ENCODE data around the gene JPH3. TPM values are rescaled to one million over a fixed set of nuclear protein-coding genes. Genes with fewer than 3 reads are reported as not detected.

The JPH3 gene
- total RNA-seq, 6 donors from 2014 or later, result 0.24 TPM; not detected in 5

DNA sequence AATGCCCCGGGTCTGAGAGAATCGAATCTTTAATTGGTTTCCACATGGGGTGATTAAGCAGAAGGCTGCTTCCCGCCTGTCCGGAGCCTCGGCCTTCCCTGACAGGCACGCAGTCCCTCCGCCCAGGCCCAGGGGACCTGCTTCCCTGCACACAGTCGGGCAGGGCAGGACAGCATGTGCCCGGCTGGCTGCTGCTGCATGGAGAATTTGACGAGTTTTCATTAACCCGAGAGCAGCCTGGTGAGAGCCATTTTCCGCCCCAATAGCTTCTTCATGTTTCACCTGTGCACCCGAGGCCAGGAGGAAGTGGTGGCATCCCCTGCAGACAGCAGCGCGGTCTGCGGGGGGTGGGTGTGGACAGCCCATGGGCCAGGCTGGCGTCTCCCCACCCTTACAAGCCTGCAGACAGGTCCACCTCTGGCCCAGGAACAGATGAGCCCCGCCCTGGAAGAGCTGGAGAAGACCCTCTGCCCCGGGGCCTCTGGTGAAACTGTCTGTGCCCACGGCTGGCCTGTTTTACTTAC, 96.4 kb downstream of the JPH3 start:
- WGBS, 2 donors, result 91 to 93% methylated on average over 14 to 18 of the region's 20 CpGs
- H3K4me1 ChIP-seq, result no peaks in the 10 kb centered on the region
- H3K27me3 ChIP-seq, result no peaks in the 10 kb centered on the region
- no peak overlapping the region for H3K27ac ChIP-seq
- peaks cover 8 to 58% (median 33%) of the 10 kb centered on the region in 4 donors for H3K36me3 ChIP-seq
- DNase-seq (peak in 1 of 2 donors; percentile 63), ATAC-seq (ENCODE audit: low FRiP score in 2 of 2) (no peak)
- H3K9me3 ChIP-seq, result no peaks in the 10 kb centered on the region
- no peak overlapping the region for H3K4me3 ChIP-seq
- TF ChIP-seq EP300 (IDR thresholded peaks at IDR 0.05) (no peak), CTCF (IDR thresholded peaks at IDR 0.05) (no peak), POLR2AphosphoS5 (IDR thresholded peaks at IDR 0.05) (no peak), POLR2A (IDR thresholded peaks at IDR 0.05) (no peak)

- peaks cover 8 to 64% (median 31%) of the 10 kb centered on the region in 4 donors for H3K36me3 ChIP-seq
- no peaks in the 10 kb centered on the region for H3K4me1 ChIP-seq
- DNase-seq, result no peak
- H3K27ac ChIP-seq, result no peak overlapping the region
- WGBS, 2 donors, result 84 to 87% methylated on average over 17 to 19 of the region's 19 CpGs
- TF ChIP-seq EP300 (IDR thresholded peaks at IDR 0.05), result no peak
- no peak for TF ChIP-seq POLR2A (IDR thresholded peaks at IDR 0.05)
- TF ChIP-seq CTCF (IDR thresholded peaks at IDR 0.05), result no peak
- TF ChIP-seq POLR2AphosphoS5 (IDR thresholded peaks at IDR 0.05), result no peak
- no peaks in the 10 kb centered on the region for H3K9me3 ChIP-seq
- H3K27me3 ChIP-seq, result no peaks in the 10 kb centered on the region
- no peak overlapping the region for H3K4me3 ChIP-seq
- no peak for ATAC-seq (ENCODE audit: low FRiP score in 2 of 2)
These were observed 98.2 kb downstream of the JPH3 start for GRCh38 chr16:87700406-87701077.

DNA sequence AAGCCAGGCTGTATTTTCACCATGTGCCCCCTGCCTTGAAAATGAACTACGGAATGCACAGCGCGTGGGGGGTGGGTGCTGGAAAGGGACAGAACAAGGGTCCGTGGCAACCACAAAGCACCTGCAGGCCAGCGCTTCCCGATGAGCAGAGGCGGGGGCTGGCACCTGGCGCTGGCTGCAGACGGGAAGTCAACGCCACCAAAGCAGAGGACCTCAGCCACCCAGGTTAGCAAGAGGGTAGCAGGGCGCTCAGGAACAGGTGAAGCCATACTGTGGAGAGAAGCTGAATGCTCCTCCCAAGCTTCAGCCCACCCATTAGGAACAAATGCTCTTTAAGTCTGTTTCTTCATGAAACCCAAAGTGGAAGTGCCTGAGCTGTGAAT, 98.8 kb downstream of the JPH3 start:
- H3K36me3 ChIP-seq, result peaks cover 8 to 59% (median 26%) of the 10 kb centered on the region in 4 donors
- peak in 1 of 2 donors; percentile 59 for DNase-seq
- H3K9me3 ChIP-seq, result no peaks in the 10 kb centered on the region
- no peaks in the 10 kb centered on the region for H3K27me3 ChIP-seq
- no peak for ATAC-seq (ENCODE audit: low FRiP score in 2 of 2)
- H3K4me1 ChIP-seq, result no peaks in the 10 kb centered on the region
- H3K27ac ChIP-seq, result no peak overlapping the region
- H3K4me3 ChIP-seq, result no peak overlapping the region
- WGBS, 2 donors, result 89 to 90% methylated on average over 11 of the region's 11 CpGs
- no peak for TF ChIP-seq EP300 (IDR thresholded peaks at IDR 0.05)
- no peak for TF ChIP-seq POLR2AphosphoS5 (IDR thresholded peaks at IDR 0.05)
- TF ChIP-seq POLR2A (IDR thresholded peaks at IDR 0.05), result no peak
- TF ChIP-seq CTCF (IDR thresholded peaks at IDR 0.05), result no peak

DNA sequence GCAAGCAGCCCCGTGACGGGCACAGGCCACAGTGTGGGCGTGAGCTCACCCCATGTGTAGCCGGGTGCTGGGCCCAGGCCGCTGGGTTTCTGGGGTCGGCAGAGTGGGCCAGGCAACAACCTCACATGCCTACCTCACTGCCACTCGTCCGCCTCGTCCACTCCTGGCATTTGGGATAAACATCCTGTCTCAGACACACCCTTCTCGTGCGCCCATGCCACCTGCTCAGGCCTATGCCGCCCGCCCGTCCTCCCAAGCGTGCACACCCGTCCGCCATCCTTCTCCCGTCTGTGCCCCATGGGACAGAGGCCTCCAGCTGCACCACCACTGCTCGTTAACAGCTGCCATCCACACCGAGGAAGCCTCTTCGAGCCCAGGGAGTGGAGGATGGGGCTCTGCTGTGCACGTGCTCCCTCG, 99.2 kb downstream of the JPH3 start:
- TF ChIP-seq POLR2A (IDR thresholded peaks at IDR 0.05), result no peak
- no peak for TF ChIP-seq POLR2AphosphoS5 (IDR thresholded peaks at IDR 0.05)
- no peak for TF ChIP-seq CTCF (IDR thresholded peaks at IDR 0.05)
- no peak for TF ChIP-seq EP300 (IDR thresholded peaks at IDR 0.05)
- H3K27me3 ChIP-seq, result no peaks in the 10 kb centered on the region
- DNase-seq, result peak in 1 of 2 donors; percentile 68
- ATAC-seq (ENCODE audit: low FRiP score in 2 of 2), result no peak
- H3K4me3 ChIP-seq, result no peak overlapping the region
- H3K36me3 ChIP-seq, result peaks cover 8 to 55% (median 25%) of the 10 kb centered on the region in 4 donors
- no peaks in the 10 kb centered on the region for H3K9me3 ChIP-seq
- 88 to 91% methylated on average over 22 to 23 of the region's 23 CpGs for WGBS, 2 donors
- peaks cover 0 to 4% (median 1%) of the 10 kb centered on the region in 4 donors for H3K4me1 ChIP-seq
- H3K27ac ChIP-seq, result no peak overlapping the region
